ENCODE data around the gene FOXI2.

FOXI2 gene

DNA sequence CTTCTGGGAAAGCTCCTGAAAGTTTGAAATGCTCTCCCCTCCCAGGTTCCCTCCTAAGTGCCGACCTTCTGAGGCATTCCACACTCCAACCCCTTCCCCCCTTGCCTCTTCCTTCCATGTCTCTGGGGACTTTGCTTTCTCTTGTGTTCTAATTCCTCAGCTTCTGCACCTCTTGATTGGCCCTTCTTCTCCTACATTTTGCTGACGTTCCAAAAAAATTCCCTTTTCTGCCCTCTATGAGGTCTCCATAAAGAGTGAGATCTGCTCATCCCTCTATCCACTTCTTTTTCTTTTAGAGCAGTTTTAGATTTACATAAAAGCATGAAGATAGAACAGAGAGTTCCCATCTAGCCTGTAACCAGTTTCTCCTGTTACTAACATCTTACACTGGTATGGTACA, 22.3 kb downstream of the FOXI2 start:
- H3K27ac ChIP-seq, result no peak overlapping the region
- TF ChIP-seq, protein P1, sequence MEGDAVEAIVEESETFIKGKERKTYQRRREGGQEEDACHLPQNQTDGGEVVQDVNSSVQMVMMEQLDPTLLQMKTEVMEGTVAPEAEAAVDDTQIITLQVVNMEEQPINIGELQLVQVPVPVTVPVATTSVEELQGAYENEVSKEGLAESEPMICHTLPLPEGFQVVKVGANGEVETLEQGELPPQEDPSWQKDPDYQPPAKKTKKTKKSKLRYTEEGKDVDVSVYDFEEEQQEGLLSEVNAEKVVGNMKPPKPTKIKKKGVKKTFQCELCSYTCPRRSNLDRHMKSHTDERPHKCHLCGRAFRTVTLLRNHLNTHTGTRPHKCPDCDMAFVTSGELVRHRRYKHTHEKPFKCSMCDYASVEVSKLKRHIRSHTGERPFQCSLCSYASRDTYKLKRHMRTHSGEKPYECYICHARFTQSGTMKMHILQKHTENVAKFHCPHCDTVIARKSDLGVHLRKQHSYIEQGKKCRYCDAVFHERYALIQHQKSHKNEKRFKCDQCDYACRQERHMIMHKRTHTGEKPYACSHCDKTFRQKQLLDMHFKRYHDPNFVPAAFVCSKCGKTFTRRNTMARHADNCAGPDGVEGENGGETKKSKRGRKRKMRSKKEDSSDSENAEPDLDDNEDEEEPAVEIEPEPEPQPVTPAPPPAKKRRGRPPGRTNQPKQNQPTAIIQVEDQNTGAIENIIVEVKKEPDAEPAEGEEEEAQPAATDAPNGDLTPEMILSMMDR (IDR thresholded peaks at IDR 0.05), result no peak
- no peak for DNase-seq (ENCODE audit: low spot score)
- no peak overlapping the region for H3K4me3 ChIP-seq

- DNase-seq (ENCODE audit: low spot score), result no peak
- Histone ChIP-seq H3K4me3 (no peak overlapping the region), H3K27ac (no peak overlapping the region)
- TF ChIP-seq, protein P1 (IDR thresholded peaks at IDR 0.05), result no peak
These were observed 25.9 kb downstream of the FOXI2 start for GRCh38 chr10:127762925-127763324.

DNA sequence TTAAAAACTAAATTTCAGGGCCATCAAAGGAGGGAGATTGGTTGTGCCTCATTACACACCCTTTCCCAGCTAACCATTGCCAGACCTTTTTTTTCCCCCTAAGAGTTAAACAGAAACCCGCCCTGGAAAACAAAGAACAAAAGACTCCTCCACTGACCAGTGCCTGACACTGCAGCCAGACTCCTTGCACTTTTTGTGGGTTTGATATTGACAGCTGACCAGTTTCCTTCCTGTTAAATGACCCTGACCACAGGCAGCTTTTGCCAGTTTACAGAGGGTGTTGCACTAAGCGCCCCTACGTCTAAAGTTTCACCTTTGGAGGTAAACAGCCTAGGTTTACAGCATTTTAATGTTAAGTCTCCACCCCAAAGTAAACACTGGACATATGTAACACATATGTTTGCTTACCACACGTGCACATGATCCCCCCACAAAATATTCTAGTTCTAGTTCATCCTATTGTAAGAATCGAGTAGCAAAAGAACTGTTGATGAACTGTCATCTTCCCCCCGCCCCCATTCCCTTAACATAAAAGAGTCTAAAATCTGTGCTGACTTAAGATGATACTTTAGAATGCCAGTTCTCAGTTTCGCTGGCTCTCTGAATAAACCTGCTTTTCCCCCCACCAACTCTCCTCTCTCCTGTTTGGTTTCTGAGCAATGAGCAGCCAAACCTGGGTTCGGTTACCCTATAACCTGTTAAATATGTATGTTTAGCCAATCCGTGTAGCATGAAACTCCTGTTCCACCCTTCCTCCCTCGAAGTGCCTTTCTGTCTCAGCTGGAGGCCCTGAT, 38.0 kb downstream of the FOXI2 start:
- TF ChIP-seq, protein P1 (IDR thresholded peaks at IDR 0.05), result no peak
- Histone ChIP-seq H3K27ac (no peak overlapping the region), H3K4me3 (no peak overlapping the region)
- DNase-seq (ENCODE audit: low spot score), result no peak

DNA sequence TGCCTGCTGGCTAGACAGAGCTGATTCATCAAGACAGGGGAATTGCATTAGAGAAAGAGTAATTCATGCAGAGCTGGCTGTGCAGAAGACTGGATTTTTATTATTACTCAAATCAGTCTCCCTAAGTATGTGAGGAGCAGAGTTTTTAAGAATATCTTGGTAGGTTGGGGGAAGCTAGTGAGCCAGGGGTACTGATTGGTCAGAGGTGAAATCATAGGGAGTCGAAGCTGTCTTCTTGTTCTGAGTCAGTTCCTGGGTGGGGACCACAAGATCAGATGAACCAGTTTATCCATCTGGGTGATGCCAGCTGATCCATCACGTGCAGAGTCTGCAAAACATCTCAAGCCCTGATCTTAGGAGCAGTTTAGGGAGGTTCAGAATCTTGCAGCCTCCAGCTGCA, 39.8 kb downstream of the FOXI2 start:
- DNase-seq (ENCODE audit: low spot score), result no peak
- Histone ChIP-seq H3K27ac (no peak overlapping the region), H3K4me3 (no peak overlapping the region)
- TF ChIP-seq, protein P1 (IDR thresholded peaks at IDR 0.05), result no peak

GRCh38 chr10:127781412-127781811, 44.4 kb downstream of the FOXI2 start:
- DNase-seq (ENCODE audit: low spot score), result no peak
- Histone ChIP-seq H3K27ac (no peak overlapping the region), H3K4me3 (no peak overlapping the region)
- TF ChIP-seq, protein P1 (IDR thresholded peaks at IDR 0.05), result no peak

DNA sequence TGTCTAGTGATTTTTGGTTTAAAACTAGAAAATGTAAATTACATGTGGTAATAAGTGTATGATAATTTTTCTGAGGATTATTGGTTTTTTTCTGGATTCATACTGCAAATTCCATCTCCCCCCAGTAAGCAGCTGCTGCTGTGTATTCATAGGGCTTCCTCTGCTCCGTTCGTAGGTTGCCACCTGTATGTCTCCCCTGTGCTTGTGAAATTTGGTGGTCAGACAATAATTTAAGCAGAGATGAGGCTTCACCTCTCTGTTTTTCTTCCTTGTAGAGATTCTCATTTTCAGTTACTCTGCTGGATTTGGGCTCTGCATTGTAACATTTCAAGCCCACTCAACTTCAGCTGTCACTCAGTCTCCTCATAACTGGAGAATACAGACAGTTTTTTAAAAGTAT, 50.9 kb downstream of the FOXI2 start:
- no peak for DNase-seq (ENCODE audit: low spot score)
- no peak overlapping the region for H3K4me3 ChIP-seq
- H3K27ac ChIP-seq, result no peak overlapping the region
- TF ChIP-seq, protein P1 (IDR thresholded peaks at IDR 0.05), result no peak

GRCh38 chr10:127790066-127790624, 53.2 kb downstream of the FOXI2 start:
- TF ChIP-seq, protein P1 (IDR thresholded peaks at IDR 0.05), result no peak
- Histone ChIP-seq H3K4me3 (no peak overlapping the region), H3K27ac (no peak overlapping the region)
- no peak for DNase-seq (ENCODE audit: low spot score)
